ENCODE results near the gene ADTRP. TPM values are rescaled to one million over a fixed set of nuclear protein-coding genes. Genes with fewer than 3 reads are reported as not detected.
"Not testable (repeated sequence)": the region's sequence is repeated elsewhere in the genome, so short reads cannot be mapped to it uniquely, and the experiment has no call there.

ADTRP gene
- total RNA-seq, 1 donor from 2014 or later = 5.3 TPM

DNA sequence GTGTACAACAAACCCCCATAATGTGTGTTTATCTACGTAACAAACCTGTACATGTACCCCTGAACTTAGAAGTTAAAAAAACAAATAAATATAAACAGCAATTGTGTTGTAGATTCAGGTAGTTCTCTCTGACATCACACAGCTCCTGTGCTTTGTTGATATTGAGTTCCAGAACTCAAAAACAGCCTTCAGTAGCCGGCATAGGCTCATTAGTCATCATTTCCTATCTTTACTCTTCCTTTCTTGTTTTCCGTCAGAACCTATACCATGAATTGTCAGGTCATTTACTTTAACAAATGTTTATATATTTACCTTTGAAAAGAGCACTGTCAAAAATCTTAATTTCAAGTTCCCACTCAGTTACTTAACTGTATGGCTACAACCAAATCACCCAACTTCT lies 88.8 kb downstream of the ADTRP start:
- DNase-seq = peak; percentile 36
- H3K4me3 Mint-ChIP-seq = no peak overlapping the region
- no peaks in the 10 kb centered on the region for H3K27me3 Mint-ChIP-seq
- peaks cover 13% of the 10 kb centered on the region for H3K4me1 Mint-ChIP-seq
- H3K36me3 Mint-ChIP-seq (ENCODE audit: low read depth) = no peaks in the 10 kb centered on the region
- peaks cover 5% of the 10 kb centered on the region for H3K9me3 Mint-ChIP-seq
- H3K27ac Mint-ChIP-seq = no peak overlapping the region
- intact Hi-C loops (cut with micrococcal nuclease) = no loop called here

DNA sequence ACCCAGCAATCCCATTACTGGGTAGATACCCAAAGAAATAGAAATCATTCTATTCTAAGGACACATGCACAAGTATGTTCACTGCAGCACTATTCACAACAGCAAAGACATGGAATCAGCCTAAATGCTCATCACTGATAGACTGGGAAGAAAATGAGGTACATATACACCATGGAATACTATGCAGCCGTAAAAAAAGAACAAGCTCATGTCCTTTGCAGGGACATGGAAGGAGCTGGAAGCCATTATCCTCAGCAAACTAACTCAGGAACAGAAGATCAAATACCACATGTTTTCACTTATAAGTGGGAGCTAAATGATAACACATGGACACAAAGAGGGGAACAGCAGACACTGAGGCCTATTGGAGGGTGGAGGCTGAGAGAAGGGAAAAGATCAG lies 89.2 kb downstream of the ADTRP start:
- H3K27me3 Mint-ChIP-seq; H3K4me3 Mint-ChIP-seq; H3K36me3 Mint-ChIP-seq (ENCODE audit: low read depth); DNase-seq; intact Hi-C loops (cut with micrococcal nuclease); H3K27ac Mint-ChIP-seq; H3K9me3 Mint-ChIP-seq: not testable (repeated sequence)
- peaks cover 13% of the 10 kb centered on the region for H3K4me1 Mint-ChIP-seq

DNA sequence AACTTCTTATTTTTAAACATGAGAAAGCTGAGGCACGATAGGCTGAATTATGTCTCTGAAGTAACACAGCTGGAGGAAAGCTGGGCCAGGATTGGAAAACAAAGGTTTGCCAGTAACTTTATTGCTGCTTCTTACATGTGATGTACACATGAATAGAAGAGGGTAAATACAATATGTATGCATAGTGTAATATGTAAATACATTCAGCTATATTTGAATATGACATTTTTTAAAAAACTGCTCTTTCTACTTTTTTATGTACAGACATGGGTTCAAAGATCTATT lies 90.2 kb downstream of the ADTRP start:
- no peak overlapping the region for H3K4me3 Mint-ChIP-seq

DNA sequence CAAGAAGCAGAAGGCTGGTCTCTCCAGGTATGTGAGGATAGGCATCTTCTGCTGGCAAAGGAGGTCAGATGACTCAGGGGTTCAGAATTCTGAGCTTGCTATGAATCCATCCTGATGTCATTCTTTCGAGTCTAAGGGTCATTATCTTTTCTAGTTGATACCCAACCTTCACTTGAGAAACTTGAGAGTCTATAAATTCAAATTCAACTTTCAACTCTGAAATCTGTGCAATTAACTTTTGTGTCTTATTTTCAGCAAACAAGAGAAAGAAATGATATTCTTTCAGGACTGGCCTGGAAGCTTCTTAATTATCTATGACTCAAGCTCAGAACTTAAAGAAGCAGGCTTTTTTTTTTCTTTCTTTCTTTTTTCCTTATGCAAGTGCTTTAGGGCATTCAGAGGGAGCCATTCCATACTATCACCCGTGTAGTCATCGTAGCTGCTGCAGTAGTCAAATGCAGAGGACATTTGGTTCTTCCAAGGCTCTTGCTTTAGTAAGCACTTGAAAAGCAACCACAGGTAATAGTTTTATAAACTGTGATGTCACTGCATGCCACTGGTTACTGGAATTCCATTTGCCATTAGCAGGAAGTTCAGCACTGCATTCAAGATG lies 93.0 kb downstream of the ADTRP start:
- Mint-ChIP-seq H3K4me1 (peaks cover 7% of the 10 kb centered on the region), H3K27me3 (peaks cover 3% of the 10 kb centered on the region), H3K36me3 (ENCODE audit: low read depth) (no peaks in the 10 kb centered on the region), H3K4me3 (no peak overlapping the region), H3K9me3 (peaks cover 8% of the 10 kb centered on the region), H3K27ac (no peak overlapping the region)
- intact Hi-C loops (cut with micrococcal nuclease) = no loop called here
- peak; percentile 13 for DNase-seq

More for the DNA sequence above, 90.2 kb downstream of the ADTRP start:
- H3K36me3 Mint-ChIP-seq (ENCODE audit: low read depth) = no peaks in the 10 kb centered on the region
- peaks cover 5% of the 10 kb centered on the region for H3K9me3 Mint-ChIP-seq
- intact Hi-C loops (cut with micrococcal nuclease) = no loop called here
- peak; percentile 19 for DNase-seq
- H3K27me3 Mint-ChIP-seq = peaks cover 1% of the 10 kb centered on the region
- peaks cover 13% of the 10 kb centered on the region for H3K4me1 Mint-ChIP-seq
- no peak overlapping the region for H3K27ac Mint-ChIP-seq

DNA sequence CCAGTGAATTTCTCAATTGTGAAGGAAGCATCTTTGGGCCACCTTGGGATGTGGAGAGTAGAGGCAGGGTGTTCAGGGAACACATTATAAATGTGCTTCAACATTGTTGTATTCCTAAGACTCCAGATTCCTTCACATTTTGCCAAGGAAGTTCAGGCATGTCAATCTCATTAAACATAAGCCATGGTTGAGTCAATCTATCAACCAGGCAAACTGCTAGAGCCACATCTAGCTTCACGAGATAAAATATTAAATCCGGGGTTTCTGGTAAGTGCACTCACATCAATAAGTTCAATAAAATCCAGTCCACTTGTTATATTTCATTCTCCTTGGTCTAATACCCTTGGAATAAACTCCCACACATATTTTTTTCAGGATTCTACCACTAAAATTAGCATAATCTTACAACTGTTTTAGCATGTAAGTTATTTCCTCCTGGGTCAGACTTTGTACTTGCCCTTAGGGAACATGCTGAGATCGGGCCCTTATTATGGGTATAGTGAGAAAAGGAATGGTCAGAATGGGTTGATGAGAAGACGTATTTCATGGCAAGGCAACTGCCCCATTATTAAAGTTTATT lies 93.6 kb downstream of the ADTRP start:
- Mint-ChIP-seq H3K27ac (no peak overlapping the region), H3K4me3 (no peak overlapping the region), H3K9me3 (peaks cover 4% of the 10 kb centered on the region), H3K4me1 (peaks cover 4% of the 10 kb centered on the region), H3K36me3 (ENCODE audit: low read depth) (peaks cover 1% of the 10 kb centered on the region), H3K27me3 (peaks cover 3% of the 10 kb centered on the region)
- intact Hi-C loops (cut with micrococcal nuclease) = no loop called here
- DNase-seq = peak; percentile 20

DNA sequence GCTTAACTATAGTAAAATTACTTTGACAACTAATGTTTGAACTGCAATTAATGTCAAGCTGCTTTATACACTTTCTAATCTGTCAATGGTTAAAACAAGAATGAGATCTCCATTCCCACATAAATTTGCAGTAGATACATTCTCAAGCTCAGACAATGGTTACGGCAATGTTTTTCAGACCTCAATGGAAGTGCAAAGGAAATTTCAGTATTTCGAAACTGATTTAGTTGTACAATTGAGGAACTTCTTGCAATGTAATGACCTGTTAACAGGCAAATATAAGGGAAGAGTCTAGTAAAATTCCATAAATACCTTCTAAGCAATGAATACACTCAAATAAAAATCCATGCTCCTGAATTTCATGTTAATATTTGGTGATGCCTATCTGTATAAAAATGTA lies 94.7 kb downstream of the ADTRP start:
- Mint-ChIP-seq H3K27me3 (peaks cover 3% of the 10 kb centered on the region), H3K4me3 (no peak overlapping the region), H3K4me1 (no peaks in the 10 kb centered on the region), H3K36me3 (ENCODE audit: low read depth) (peaks cover 1% of the 10 kb centered on the region), H3K27ac (no peak overlapping the region), H3K9me3 (peaks cover 4% of the 10 kb centered on the region)
- intact Hi-C loops (cut with micrococcal nuclease) = no loop called here
- DNase-seq = no peak

DNA sequence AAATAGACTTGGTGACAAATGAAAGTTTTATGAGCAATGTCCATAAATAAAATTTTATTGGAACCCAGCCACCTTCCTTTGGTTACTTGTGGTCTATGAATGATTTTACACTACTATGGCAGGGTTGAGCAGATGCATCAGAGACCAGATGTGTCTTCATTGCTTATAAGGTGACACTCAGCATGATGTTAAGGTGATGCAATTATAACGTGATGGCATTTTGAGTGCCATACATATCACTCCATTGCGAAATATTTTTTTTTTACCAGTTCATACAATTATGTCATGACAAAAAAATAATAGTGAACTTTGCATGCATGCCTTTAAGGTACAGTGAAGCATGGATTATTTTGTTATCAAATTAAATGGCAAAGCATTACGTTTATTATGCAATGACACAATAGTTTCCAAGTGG lies 96.0 kb downstream of the ADTRP start:
- Mint-ChIP-seq H3K9me3 (peaks cover 4% of the 10 kb centered on the region), H3K27me3 (peaks cover 3% of the 10 kb centered on the region), H3K4me1 (no peaks in the 10 kb centered on the region), H3K36me3 (ENCODE audit: low read depth) (peaks cover 1% of the 10 kb centered on the region), H3K4me3 (no peak overlapping the region), H3K27ac (no peak overlapping the region)
- intact Hi-C loops (cut with micrococcal nuclease) = no loop called here
- DNase-seq = no peak

DNA sequence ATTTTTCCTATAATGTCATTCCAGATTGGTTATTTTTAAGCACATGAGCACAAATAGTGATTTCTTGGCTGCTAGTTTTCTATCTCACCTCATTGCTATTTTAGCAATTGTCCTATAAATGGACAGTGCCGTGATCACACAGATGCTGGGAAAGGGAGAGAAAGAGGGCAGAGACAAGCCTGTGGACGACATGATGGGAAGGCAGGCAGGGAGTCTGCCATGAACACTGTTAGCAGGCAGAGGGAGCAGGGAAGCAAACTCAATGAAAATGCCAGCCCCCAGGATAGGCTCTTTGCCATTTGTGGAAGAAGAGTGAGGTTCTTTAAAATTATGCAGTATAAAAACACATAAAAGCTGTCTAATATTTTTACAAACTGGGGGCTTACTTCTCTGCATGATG lies 96.8 kb downstream of the ADTRP start:
- no peak overlapping the region for H3K4me3 Mint-ChIP-seq
- intact Hi-C loops (cut with micrococcal nuclease) = no loop called here
- H3K36me3 Mint-ChIP-seq (ENCODE audit: low read depth) = peaks cover 1% of the 10 kb centered on the region
- peaks cover 4% of the 10 kb centered on the region for H3K27me3 Mint-ChIP-seq
- peak; percentile 33 for DNase-seq
- no peak overlapping the region for H3K27ac Mint-ChIP-seq
- H3K4me1 Mint-ChIP-seq = no peaks in the 10 kb centered on the region
- peaks cover 4% of the 10 kb centered on the region for H3K9me3 Mint-ChIP-seq

DNA sequence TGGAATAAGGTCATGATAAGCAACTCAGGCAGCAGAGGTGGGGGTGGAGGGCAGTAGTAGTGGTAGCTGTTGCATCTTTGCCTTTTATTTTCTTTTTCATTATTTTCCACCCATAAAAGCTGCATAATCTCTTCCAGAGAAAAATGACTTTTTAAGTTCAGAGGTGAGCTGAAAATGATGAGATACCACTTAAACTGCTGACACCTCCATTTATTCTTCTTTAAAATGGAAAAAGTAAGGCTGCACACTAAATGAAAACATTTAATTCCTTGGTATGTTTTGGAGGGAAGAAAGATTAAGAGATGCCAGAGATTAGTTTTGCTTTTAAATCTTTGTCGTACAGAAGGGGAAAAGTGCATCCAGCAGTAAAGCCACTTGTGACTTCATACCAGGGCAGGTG lies 97.2 kb downstream of the ADTRP start:
- intact Hi-C loops (cut with micrococcal nuclease) = no loop called here

DNA sequence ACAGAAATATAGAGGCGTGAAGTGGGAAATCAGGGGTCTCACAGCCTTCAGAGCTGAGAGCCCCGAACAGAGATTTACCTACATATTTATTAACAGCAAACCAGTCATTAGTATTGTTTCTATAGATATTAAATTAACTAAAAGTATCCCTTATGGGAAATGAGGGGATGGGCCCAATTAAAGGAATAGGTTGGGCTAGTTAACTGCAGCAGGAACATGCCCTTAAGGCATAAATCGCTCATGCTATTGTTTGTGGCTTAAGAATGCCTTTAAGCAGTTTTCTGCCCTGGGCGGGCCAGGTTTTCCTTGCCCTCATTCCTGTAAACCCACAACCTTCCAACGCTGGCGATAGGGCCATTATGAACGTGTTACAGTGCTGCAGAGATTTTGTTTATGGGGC lies 98.1 kb downstream of the ADTRP start:
- DNase-seq = peak; percentile 33
- H3K27ac Mint-ChIP-seq; H3K4me3 Mint-ChIP-seq; H3K36me3 Mint-ChIP-seq (ENCODE audit: low read depth); H3K4me1 Mint-ChIP-seq; intact Hi-C loops (cut with micrococcal nuclease); H3K9me3 Mint-ChIP-seq; H3K27me3 Mint-ChIP-seq: not testable (repeated sequence)

More for the DNA sequence above, 97.2 kb downstream of the ADTRP start:
- peaks cover 4% of the 10 kb centered on the region for H3K27me3 Mint-ChIP-seq
- peaks cover 1% of the 10 kb centered on the region for H3K36me3 Mint-ChIP-seq (ENCODE audit: low read depth)
- H3K4me3 Mint-ChIP-seq = no peak overlapping the region
- H3K9me3 Mint-ChIP-seq = peaks cover 4% of the 10 kb centered on the region
- H3K4me1 Mint-ChIP-seq = no peaks in the 10 kb centered on the region
- DNase-seq = no peak
- no peak overlapping the region for H3K27ac Mint-ChIP-seq

DNA sequence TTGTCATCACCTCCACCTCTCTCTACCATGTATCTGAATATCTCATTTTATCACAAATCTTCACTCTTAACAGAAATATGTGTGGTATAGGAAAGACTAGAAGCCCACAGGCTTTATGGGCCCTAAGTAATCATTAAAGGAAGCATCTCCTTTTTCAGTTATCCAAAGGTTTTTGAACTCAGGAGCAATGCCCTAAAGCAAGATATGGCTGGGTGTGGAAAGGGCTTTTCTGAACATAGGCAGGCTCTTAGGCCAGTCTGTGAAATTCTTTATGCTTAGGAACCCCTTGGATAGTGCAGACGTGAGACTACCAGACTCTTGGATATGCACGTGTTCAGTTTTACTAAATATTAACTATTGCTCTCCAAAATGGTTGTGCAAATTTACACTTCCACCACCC lies 99.5 kb downstream of the ADTRP start:
- intact Hi-C loops (cut with micrococcal nuclease) = no loop called here
- no peak overlapping the region for H3K27ac Mint-ChIP-seq
- peaks cover 4% of the 10 kb centered on the region for H3K9me3 Mint-ChIP-seq
- no peaks in the 10 kb centered on the region for H3K4me1 Mint-ChIP-seq
- peaks cover 1% of the 10 kb centered on the region for H3K36me3 Mint-ChIP-seq (ENCODE audit: low read depth)
- H3K27me3 Mint-ChIP-seq = peaks cover 4% of the 10 kb centered on the region
- no peak overlapping the region for H3K4me3 Mint-ChIP-seq
- DNase-seq = no peak

DNA sequence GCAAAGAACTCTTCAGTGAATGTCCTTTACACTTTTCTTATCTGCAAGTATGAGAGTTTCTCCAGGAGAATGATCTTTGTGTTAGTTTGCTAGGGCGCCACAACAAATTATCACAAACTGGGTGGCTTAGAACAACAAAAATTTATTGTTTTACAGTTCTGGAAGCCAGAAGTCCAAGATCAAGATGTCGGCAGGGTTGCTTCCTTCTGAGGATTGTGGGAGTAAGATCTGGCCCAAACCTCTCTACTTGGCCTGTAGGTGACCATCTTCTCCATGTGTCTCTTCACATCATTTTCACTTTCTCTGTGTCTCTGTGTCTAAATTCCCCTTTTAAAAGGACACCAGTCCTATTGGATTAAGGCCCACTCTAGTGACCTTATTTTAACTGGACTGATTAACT lies 103.0 kb downstream of the ADTRP start:
- Mint-ChIP-seq H3K4me3 (no peak overlapping the region), H3K27ac (no peak overlapping the region), H3K27me3 (peaks cover 7% of the 10 kb centered on the region), H3K4me1 (no peaks in the 10 kb centered on the region), H3K9me3 (no peaks in the 10 kb centered on the region), H3K36me3 (ENCODE audit: low read depth) (peaks cover 1% of the 10 kb centered on the region)
- intact Hi-C loops (cut with micrococcal nuclease) = no loop called here
- DNase-seq = peak; percentile 51

DNA sequence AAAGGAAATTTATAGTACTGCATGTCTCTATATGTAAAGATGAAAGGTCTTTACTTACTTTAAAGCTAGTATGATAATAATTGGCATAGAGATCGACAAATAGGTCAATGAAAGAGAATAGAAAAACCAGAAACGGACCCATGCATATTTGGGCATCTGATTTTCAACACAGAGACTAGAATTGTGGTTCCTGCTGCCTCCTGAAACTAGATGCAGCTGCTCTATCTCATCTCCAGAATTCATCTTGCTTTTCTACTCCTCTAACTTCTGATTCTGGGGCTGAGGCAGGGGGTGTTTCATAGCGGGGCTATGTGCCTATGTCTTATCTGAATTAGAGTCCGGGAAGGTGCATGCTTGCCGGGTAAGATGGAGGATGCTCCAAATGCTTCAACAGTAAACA lies 105.9 kb downstream of the ADTRP start:
- Mint-ChIP-seq H3K36me3 (ENCODE audit: low read depth) (no peaks in the 10 kb centered on the region), H3K4me3 (no peak overlapping the region), H3K27ac (no peak overlapping the region), H3K27me3 (peaks cover 9% of the 10 kb centered on the region), H3K4me1 (peaks cover 3% of the 10 kb centered on the region), H3K9me3 (no peaks in the 10 kb centered on the region)
- intact Hi-C loops (cut with micrococcal nuclease) = no loop called here
- peak; percentile 44 for DNase-seq

DNA sequence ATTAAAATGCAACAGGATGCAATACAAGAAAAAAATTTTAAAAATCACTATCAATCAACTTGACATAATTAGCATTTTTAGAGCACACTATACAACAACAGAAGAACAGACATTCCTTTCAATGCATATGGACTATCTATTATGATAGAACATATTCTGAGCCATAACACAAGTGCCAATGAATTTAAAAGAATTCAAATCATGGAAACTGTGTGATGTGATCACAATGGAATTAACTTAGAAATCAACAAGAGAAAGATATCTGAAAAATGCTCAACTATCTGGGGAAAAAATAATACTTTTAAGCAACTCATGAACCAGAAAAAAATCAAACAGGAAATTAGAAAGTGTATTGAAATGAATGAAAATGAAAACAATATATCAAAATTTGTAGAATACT lies 106.3 kb downstream of the ADTRP start:
- Mint-ChIP-seq H3K4me3 (no peak overlapping the region), H3K27me3 (peaks cover 9% of the 10 kb centered on the region), H3K27ac (no peak overlapping the region), H3K9me3 (no peaks in the 10 kb centered on the region), H3K4me1 (peaks cover 3% of the 10 kb centered on the region), H3K36me3 (ENCODE audit: low read depth) (no peaks in the 10 kb centered on the region)
- intact Hi-C loops (cut with micrococcal nuclease) = no loop called here
- DNase-seq = no peak

DNA sequence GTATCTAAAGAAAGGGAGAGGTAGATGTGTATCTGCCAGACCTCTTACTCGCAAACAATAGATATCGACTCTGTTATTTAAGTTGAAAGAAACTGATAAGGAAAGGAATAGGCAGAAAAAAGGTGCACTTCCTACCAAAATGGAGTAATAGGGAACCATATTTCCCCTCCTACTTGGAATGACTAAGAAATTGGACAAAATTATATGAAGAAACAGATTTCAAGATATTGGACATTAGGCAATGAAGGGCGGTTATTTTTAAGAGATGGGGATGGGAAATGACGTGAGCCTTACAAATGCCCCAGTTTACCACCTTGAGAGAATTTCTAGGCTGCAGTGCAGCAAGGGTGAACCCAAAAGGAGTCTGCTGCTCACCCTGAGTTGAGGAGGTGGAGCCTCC lies 108.9 kb downstream of the ADTRP start:
- intact Hi-C loops (cut with micrococcal nuclease) = loop anchor here (5.0 kb wide), 2 partner anchors 43 to 58 kb away; no protein-coding TSS in a partner anchor
- no peak for DNase-seq
- no peak overlapping the region for H3K27ac Mint-ChIP-seq
- H3K27me3 Mint-ChIP-seq = peaks cover 8% of the 10 kb centered on the region
- no peaks in the 10 kb centered on the region for H3K36me3 Mint-ChIP-seq (ENCODE audit: low read depth)
- H3K4me1 Mint-ChIP-seq = peaks cover 12% of the 10 kb centered on the region
- H3K9me3 Mint-ChIP-seq = no peaks in the 10 kb centered on the region
- H3K4me3 Mint-ChIP-seq = no peak overlapping the region
